Ramos (cell line): Measurements from ENCODE around the gene ANKRD17.

Experiments used
- in situ Hi-C: fragments of 300-500 bp; cut with MboI; formaldehyde crosslinking; loops from one replicate; pipeline ENCODE4 v1.14.3; 2022; ENCODE audit warnings: low sequenced_read_pairs; ENCODE audit not compliant: unreplicated experiment

The ANKRD17 gene

GRCh38 chr4:73139991-73140390, 118.6 kb downstream of the ANKRD17 start:
- in situ Hi-C loops: loop anchor here (10.0 kb wide), 1 partner anchor 115 kb away; the partner anchor contains the start of gene ANKRD17

DNA sequence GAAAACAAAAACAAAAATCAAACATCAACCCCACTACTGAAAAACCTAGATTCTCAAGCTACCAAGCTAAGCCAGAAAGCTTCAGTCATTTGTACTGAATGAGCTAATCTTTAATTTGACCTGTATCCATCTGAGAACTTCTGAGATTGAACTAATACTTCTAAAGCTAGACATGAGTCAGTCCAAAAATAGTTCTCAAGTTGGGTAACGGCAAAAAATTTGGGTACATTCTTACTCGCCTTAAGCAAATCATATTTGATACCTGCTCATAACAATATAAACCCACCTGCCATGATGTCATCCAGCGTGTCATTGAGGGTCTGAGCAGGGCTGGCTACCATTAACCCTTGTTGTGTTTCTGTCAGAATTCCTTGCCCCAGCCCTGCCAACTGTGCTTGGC, 119.4 kb downstream of the ANKRD17 start:
- in situ Hi-C loops: loop anchor here (10.0 kb wide), 1 partner anchor 116 kb away; the partner anchor contains the start of gene ANKRD17

- in situ Hi-C loops: loop anchor here (10.0 kb wide), 1 partner anchor 118 kb away; the partner anchor contains the start of gene ANKRD17
These were observed 121.5 kb downstream of the ANKRD17 start for GRCh38 chr4:73137121-73137520.

DNA sequence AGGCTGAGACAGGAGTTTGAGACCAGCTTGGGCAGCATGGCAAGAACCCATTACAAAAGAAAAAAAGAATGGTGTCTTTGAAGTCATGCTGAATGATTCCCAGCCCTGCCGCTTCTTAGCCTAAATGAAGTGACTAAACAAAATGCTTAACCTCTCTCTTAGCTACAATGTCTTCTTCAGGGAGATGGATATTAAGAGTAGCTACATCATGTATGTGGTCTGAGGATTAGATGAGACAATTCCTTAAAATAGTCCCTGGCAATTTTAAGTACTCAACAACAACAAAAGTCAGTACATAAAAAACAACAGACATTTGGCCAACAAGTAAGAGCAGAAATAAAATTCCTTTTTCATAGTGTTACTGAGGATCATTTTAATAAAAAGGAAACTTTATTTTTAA, 124.8 kb downstream of the ANKRD17 start:
- in situ Hi-C loops: loop anchor here (10.0 kb wide), 1 partner anchor 121 kb away; the partner anchor contains the start of gene ANKRD17

GRCh38 chr4:73131281-73131680, 127.3 kb downstream of the ANKRD17 start:
- in situ Hi-C loops: loop anchor here (10.0 kb wide), 1 partner anchor 124 kb away; the partner anchor contains the start of gene ANKRD17

GRCh38 chr4:73129319-73129718, 129.3 kb downstream of the ANKRD17 start:
- in situ Hi-C loops: no loop called here

GRCh38 chr4:73127839-73128453, 130.7 kb downstream of the ANKRD17 start:
- in situ Hi-C loops: no loop called here

DNA sequence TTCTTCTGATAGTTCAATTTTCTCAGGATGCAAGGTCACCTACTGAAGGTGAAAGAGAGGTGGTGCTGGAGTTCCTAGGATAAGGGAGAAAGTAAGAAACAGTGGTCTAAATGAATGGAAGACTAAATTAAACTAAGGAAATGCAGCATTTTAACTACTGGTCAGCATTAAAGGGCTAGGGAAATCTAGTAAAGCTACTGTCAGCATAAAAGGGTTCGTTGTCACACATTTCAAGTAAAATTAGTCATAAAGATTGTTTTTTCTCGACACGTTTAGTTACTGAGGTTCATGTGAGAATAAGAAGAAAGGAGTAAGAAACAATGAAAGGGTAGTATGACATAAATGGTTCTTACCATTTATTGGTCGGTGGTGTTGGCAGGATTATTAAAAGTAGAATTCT, 149.1 kb downstream of the ANKRD17 start:
- in situ Hi-C loops: no loop called here

DNA sequence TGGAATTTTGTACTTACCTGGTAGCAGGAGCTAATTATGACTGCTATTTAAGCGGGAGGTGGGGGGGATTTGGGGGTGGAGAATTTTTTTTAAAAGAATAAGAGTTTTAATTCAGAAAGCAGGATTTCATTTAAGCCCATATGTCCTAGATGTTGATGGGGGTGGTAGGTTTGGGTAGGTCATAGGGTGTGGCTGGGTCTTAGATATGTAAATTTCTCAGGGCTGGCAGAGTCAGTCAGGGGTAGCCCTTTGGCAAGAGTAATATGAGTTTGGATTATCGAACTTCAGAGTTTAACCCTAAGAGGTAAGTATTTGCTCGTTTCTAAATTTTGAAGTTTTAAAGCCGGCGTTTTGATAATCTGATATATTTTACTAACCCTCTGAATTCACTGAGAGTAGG, 153.9 kb downstream of the ANKRD17 start:
- in situ Hi-C loops: no loop called here

DNA sequence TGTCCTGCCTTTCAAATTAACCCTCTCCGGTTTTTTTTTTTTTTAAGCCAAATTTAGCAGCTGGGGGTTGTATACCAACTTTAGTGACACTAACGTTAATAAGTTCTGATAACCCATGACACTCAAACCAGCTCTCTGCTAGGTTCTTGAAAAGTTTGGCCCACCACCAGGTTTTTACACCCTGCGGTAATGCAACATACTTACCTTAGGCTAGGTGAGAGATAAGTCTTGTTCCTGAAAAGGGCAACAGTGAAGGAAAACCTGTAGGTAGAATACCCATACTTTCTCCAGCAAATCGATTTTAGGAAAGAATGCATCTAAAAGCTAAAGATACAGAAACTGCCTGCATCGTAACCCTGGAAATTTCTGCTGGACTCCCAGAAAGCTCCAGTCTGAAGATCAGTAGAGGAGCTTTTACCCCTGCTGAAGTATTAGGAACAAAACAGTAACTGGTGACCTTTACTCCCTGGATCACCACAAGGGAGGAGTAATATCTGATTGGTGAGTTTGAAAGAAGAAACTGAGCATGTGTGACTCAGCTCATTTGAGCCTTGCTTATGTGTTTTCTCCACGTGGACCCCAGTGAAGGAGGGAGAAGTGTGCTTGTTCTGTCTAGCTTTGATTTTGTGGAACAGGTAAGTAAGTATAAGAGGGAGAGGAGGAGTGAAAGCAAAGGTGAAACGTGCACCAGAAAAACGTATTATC, 154.6 kb downstream of the ANKRD17 start:
- in situ Hi-C loops: no loop called here

DNA sequence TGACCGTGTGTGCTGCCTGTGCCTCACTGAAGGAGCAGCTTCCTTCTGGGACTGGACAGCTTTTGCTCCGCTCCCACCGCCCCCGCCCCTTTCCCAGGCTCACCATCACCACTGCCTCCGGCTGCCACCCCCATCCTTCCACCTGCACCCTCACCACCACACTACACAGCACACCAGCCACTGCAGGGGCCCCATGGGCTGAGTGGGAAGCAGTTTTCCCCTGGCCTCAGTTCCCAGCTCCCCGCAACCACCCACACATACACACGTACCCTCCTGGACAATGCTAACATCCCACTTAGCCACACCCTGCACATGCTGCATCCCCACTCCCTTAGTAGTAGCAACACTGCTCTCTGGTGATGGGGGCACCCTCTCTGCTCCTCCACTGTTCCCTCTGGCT, 159.5 kb downstream of the ANKRD17 start:
- in situ Hi-C loops: no loop called here

GRCh38 chr4:73098713-73099112, 159.9 kb downstream of the ANKRD17 start:
- in situ Hi-C loops: no loop called here

DNA sequence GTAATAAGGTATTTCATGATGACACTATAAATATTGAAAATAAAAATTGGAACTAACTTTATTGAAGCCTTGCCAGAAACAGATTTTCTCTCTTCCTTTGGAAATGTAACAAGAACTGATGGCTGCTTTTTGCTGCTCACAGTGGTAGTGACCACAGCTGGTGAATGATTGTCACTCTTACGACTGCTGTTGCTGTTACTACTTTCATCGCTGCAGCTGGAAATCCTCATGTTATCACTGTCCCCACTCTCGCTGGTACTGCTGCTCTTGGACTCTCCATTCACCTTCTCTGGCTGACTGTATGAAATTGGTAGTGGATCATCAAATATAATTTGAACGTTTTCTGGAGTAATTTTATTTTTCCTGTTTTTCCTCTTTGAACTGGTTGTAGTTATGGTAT, 160.6 kb downstream of the ANKRD17 start:
- in situ Hi-C loops: no loop called here

GRCh38 chr4:73092868-73093267, 165.7 kb downstream of the ANKRD17 start:
- in situ Hi-C loops: no loop called here

DNA sequence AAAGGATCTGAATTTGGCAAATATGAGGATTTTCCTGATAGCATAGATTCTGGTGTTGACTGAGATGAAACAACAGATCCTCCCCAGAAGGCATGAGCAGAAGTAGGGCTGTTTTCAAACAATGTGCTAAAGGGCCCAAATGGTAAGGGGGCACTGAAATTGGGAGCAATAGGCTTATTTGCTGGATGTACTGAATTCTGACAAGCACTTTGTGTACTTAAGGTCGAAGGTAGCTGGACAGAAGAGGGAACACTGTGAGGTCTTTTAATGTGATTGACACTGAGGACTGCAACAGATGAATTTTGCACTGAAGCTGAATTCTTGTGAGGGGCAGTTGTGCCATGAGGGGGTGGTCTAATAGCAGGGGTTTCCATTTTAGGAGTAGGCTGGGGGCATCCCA, 167.9 kb downstream of the ANKRD17 start:
- in situ Hi-C loops: no loop called here

DNA sequence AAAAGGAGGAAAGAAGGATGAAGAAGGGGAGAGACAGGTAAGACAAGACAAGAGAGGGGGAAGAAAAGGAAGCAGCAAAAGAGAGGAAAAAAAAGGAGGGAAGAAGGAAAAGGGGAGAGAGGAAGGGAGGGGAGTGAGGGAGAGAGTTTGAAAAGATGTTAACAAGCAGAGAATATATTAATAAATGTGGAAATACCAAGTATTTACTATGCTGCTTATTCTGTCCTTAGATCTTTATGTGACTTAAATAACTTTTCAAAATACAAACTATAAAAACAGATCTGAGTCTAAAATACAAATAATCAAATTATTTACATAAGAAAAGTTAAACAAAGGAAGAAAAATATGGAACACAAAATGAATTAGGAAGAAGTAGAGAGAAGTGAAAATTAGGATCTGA, 170.7 kb downstream of the ANKRD17 start:
- in situ Hi-C loops: no loop called here

GRCh38 chr4:73086095-73086868, 172.3 kb downstream of the ANKRD17 start:
- in situ Hi-C loops: no loop called here

- in situ Hi-C loops: no loop called here
These were observed 177.8 kb downstream of the ANKRD17 start for GRCh38 chr4:73080789-73081188.

DNA sequence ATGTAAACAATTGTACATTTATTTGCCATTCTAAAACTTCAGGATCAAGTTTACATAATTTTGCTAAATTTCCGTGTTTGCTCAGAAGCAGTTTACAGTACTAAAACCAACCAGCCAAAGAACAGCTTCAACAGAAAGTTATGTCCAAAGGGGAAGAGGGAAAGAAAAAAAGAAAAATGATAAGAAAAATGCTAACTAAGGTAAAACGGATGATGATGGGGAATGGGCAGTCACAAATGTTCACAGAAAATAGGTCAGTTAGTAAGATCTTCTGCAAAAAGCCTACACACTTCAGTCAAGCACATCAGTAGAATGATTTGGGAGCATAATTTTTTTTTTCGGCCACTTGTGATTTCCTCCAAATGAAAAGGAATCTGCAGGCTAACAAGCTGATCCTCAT, 182.8 kb downstream of the ANKRD17 start:
- in situ Hi-C loops: loop anchor here (10.0 kb wide), 1 partner anchor 179 kb away; the partner anchor contains the start of gene ANKRD17

GRCh38 chr4:73070074-73070390, 188.6 kb downstream of the ANKRD17 start:
- in situ Hi-C loops: loop anchor here (10.0 to 25.0 kb wide), 3 partner anchors 185 to 1092 kb away; partner anchors contain the start of genes ANKRD17, MTHFD2L and RASSF6
